Neuronal stem cell (in vitro differentiated cells): ENCODE data around the gene ABHD8.
A peak's percentile ranks its signal among the peaks of the same experiment; 100 is the strongest.

Experiments used
- DNase-seq: peaks from one replicate; pipeline ENCODE4 v3.0.0-alpha.2; 2013; ENCODE audit warnings: low spot score
- H2AFZ ChIP-seq: one replicate; pipeline ENCODE4 v1.6.1; 2013; ENCODE audit warnings: mild to moderate bottlenecking, low read length, inconsistent platforms
- H2AK5ac ChIP-seq: 2 replicates; pipeline ENCODE4 v1.6.1; 2013; ENCODE audit warnings: low read depth, mild to moderate bottlenecking, inconsistent platforms, low read length, moderate library complexity, mixed read lengths
- H2BK120ac ChIP-seq: 2 replicates; pipeline ENCODE4 v1.6.1; 2013; ENCODE audit warnings: low read depth, mild to moderate bottlenecking, inconsistent platforms, low read length, moderate library complexity, mixed read lengths
- H2BK12ac ChIP-seq: one replicate; pipeline ENCODE4 v1.6.1; 2013; ENCODE audit warnings: low read length, inconsistent platforms
- H2BK15ac ChIP-seq: 2 replicates; pipeline ENCODE4 v1.6.1; 2013; ENCODE audit warnings: mild to moderate bottlenecking, low read length, inconsistent platforms, mixed read lengths
- H2BK5ac ChIP-seq: one replicate; pipeline ENCODE4 v1.6.1; 2013; ENCODE audit warnings: inconsistent platforms, mild to moderate bottlenecking, low read length, moderate library complexity
- H3K14ac ChIP-seq: one replicate; pipeline ENCODE4 v1.6.1; 2013; ENCODE audit warnings: low read length, inconsistent platforms
- H3K18ac ChIP-seq: 2 replicates; pipeline ENCODE4 v1.6.1; 2013; ENCODE audit warnings: low read length, inconsistent platforms
- H3K23ac ChIP-seq: 2 replicates; pipeline ENCODE4 v1.6.1; 2013; ENCODE audit warnings: low read depth, mild to moderate bottlenecking, mixed read lengths, low read length, inconsistent platforms; ENCODE audit not compliant: poor library complexity
- H3K27ac ChIP-seq: replicated peaks from 3 replicates; pipeline ENCODE4 v1.5.1; 2013; ENCODE audit warnings: low read length, inconsistent platforms
- H3K27me3 ChIP-seq, 3 experiments: 2 replicates each; pipeline ENCODE4 v1.6.1; 2013; ENCODE audit warnings: low read length in 3 of 3, mild to moderate bottlenecking in 2 of 3, inconsistent platforms in 1 of 3, low read depth in 1 of 3, mixed read lengths in 1 of 3, moderate library complexity in 1 of 3; ENCODE audit not compliant: control insufficient read depth in 3 of 3, insufficient read depth in 3 of 3
- H3K36me3 ChIP-seq, 2 donors: replicated peaks in 1 of 2; 2 replicates each; pipeline ENCODE4 v1.6.1; 2013; ENCODE audit warnings: low read length in 2 of 2; ENCODE audit not compliant: control insufficient read depth in 2 of 2, insufficient read depth in 2 of 2
- H3K4ac ChIP-seq: 2 replicates; pipeline ENCODE4 v1.6.1; 2013; ENCODE audit warnings: inconsistent platforms, mild to moderate bottlenecking, low read length, moderate library complexity
- H3K4me1 ChIP-seq, 2 donors: 1 replicate in 1 of 2; 2 replicates in 1 of 2; pipeline ENCODE4 v1.6.1; 2013; ENCODE audit warnings: low read length in 2 of 2, low read depth in 1 of 2; ENCODE audit not compliant: control insufficient read depth in 2 of 2, insufficient read depth in 1 of 2
- H3K4me2 ChIP-seq: one replicate; pipeline ENCODE4 v1.6.1; 2013; ENCODE audit warnings: mild to moderate bottlenecking, low read length, inconsistent platforms; ENCODE audit not compliant: insufficient read depth, poor library complexity, severe bottlenecking
- H3K4me3 ChIP-seq, 2 donors: 2 replicates each; pipeline ENCODE4 v1.5.1; 2013; ENCODE audit warnings: low read length in 2 of 2, mild to moderate bottlenecking in 2 of 2, inconsistent platforms in 1 of 2, moderate library complexity in 1 of 2
- H3K79me1 ChIP-seq: one replicate; pipeline ENCODE4 v1.6.1; 2013; ENCODE audit warnings: low read depth, mild to moderate bottlenecking, inconsistent platforms, low read length, moderate library complexity
- H3K9ac ChIP-seq: one replicate; pipeline ENCODE4 v1.6.1; 2013; ENCODE audit warnings: mild to moderate bottlenecking, low read depth, low read length, inconsistent platforms; ENCODE audit not compliant: poor library complexity
- H3K9me3 ChIP-seq, 2 donors: replicated peaks in 1 of 2; 2 replicates each; pipeline versions ENCODE3 to v1.6.1; 2013; ENCODE audit warnings: low read length in 2 of 2, mild to moderate bottlenecking in 2 of 2, inconsistent platforms in 1 of 2, low read depth in 1 of 2, mixed read lengths in 1 of 2, moderate library complexity in 1 of 2; ENCODE audit not compliant: control insufficient read depth in 2 of 2, insufficient read depth in 1 of 2
- H4K8ac ChIP-seq: one replicate; pipeline ENCODE4 v1.6.1; 2013; ENCODE audit warnings: low read depth, mild to moderate bottlenecking, inconsistent platforms, low read length, moderate library complexity
- H4K91ac ChIP-seq: one replicate; pipeline ENCODE4 v1.6.1; 2013; ENCODE audit warnings: low read length, low read depth, mild to moderate bottlenecking, inconsistent platforms; ENCODE audit not compliant: poor library complexity
- WGBS, 2 donors: extraction: QIAGEN DNeasy Blood & Tissue Kit; methylation state at CpG; one replicate each; pipeline ENCODE4 v1.1.7; 2013; ENCODE audit warnings: missing lambda C conversion rate in 2 of 2, mixed read lengths in 1 of 2; ENCODE audit not compliant: insufficient read length in 2 of 2, insufficient replicate concordance in 1 of 2; ENCODE audit errors: extremely low coverage in 2 of 2; 5-methylcytosine and 5-hydroxymethylcytosine counted together

The ABHD8 gene

DNA sequence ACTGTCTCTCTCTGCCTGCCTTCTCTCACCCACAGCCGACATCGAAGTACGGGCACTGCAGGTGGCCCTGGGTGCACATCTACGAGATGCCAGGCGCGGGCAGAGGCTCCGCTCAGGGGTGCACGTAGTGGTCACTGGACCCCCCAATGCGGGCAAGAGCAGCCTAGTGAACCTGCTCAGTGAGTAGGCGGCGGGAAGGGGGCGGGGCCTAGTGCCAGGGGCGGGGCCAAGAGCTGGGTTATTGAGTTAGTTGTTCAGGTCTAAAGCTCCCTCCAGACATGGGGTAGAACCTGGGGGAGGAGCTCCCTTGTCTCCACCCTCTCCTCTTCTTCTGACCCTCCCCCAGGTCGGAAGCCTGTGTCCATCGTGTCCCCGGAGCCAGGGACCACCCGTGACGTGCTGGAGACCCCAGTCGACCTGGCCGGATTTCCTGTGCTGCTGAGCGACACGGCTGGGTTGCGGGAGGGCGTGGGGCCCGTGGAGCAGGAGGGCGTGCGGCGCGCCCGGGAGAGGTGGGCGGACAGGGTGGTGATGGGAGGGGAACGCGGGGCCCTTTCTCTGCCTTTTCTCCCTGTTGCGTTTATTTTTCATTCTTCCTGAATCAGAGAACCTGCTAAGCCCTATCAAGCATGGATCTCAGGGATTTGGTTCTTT is 36.0 kb upstream of the ABHD8 start:
- no CpG with 5 or more reads among the region's 34 CpGs for WGBS, 2 donors

DNA sequence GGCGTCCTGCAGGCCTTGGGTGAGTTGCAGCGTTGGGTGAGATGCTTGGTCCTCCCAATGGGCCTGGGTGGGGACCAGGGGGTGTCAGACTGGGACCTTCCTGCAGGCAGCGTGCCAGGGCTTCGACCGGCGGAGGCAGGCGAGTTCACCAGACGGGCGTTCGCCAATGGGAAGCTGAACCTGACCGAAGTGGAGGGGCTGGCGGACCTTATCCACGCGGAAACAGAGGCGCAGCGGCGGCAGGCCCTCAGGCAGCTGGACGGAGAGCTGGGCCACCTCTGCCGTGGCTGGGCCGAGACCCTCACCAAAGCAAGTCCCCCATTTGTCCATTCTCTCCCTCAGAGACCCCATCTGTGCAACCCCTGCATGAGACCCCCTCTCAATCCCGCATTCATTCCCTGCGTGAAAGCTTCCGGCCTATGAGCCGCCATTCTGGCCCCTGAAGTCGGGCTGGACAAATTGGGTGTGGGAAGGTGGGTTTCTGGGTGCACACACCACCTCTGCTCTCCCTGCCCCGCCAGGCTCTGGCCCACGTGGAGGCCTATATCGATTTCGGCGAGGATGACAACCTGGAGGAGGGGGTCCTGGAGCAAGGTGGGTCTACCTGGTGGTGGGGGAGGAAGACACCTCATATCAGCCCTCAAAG is 35.3 kb upstream of the ABHD8 start:
- Histone ChIP-seq H3K79me1 (peaks cover 9% of the 10 kb centered on the region), H2AK5ac (peak overlapping the region; percentile 94), H2BK120ac (no peak overlapping the region), H4K91ac (no peak overlapping the region), H3K23ac (peak overlapping the region; percentile 16), H3K4me1 (peaks cover 15 to 20% of the 10 kb centered on the region in 2 donors), H2BK5ac (no peak overlapping the region), H3K18ac (peak overlapping the region; percentile 5), H3K36me3 (peaks cover 19 to 30% of the 10 kb centered on the region in 2 donors), H2BK15ac (no peak overlapping the region), H4K8ac (no peak overlapping the region), H3K4me2 (peak overlapping the region; percentile 96), H3K27me3 (no peaks in the 10 kb centered on the region), H3K9me3 (no peaks in the 10 kb centered on the region), H3K27ac (no peak overlapping the region), H3K14ac (no peak overlapping the region), H3K4me3 (peak overlapping the region; percentile 76 to 89), H2BK12ac (peak overlapping the region; percentile 30), H3K4ac (peak overlapping the region; percentile 66), H2AFZ (no peak overlapping the region), H3K9ac (peak overlapping the region; percentile 92)
- no CpG with 5 or more reads among the region's 30 CpGs for WGBS, 2 donors
- no peak for DNase-seq

More for the DNA sequence above, 36.0 kb upstream of the ABHD8 start:
- Histone ChIP-seq H3K36me3 (peaks cover 19 to 30% of the 10 kb centered on the region in 2 donors), H2AK5ac (peak overlapping the region; percentile 94), H3K4me3 (peak overlapping the region in 1 of 2 donors; percentile 76), H2BK15ac (no peak overlapping the region), H3K4me1 (peaks cover 13 to 18% of the 10 kb centered on the region in 2 donors), H3K18ac (peak overlapping the region; percentile 71), H3K27me3 (no peaks in the 10 kb centered on the region), H3K27ac (no peak overlapping the region), H2BK5ac (peak overlapping the region; percentile 53), H3K14ac (peak overlapping the region; percentile 56), H3K23ac (no peak overlapping the region), H3K9ac (peak overlapping the region; percentile 60), H4K91ac (no peak overlapping the region), H3K4me2 (peak overlapping the region; percentile 12), H2BK12ac (no peak overlapping the region), H3K4ac (no peak overlapping the region), H2BK120ac (no peak overlapping the region), H4K8ac (no peak overlapping the region), H3K79me1 (peaks cover 9% of the 10 kb centered on the region), H2AFZ (no peak overlapping the region), H3K9me3 (no peaks in the 10 kb centered on the region)
- DNase-seq, result no peak

- Histone ChIP-seq H2AK5ac (peak overlapping the region; percentile 90), H3K4ac (peak overlapping the region; percentile 89), H3K4me1 (peaks cover 15 to 23% of the 10 kb centered on the region in 2 donors), H2AFZ (peak overlapping the region; percentile 88), H3K27me3 (no peaks in the 10 kb centered on the region), H2BK15ac (peak overlapping the region; percentile 67), H4K91ac (no peak overlapping the region), H3K4me2 (peak overlapping the region; percentile 96), H3K4me3 (peak overlapping the region; percentile 76 to 89), H3K9ac (peak overlapping the region; percentile 92), H3K36me3 (peaks cover 23 to 33% of the 10 kb centered on the region in 2 donors), H2BK12ac (peak overlapping the region; percentile 30), H3K27ac (no peak overlapping the region), H3K79me1 (peaks cover 9% of the 10 kb centered on the region), H3K14ac (peak overlapping the region; percentile 63), H4K8ac (no peak overlapping the region), H2BK5ac (no peak overlapping the region), H2BK120ac (peak overlapping the region; percentile 76), H3K18ac (peak overlapping the region; percentile 96), H3K23ac (peak overlapping the region; percentile 16), H3K9me3 (peaks cover 0 to under 1% of the 10 kb centered on the region in 2 donors)
- no peak for DNase-seq
- no CpG with 5 or more reads among the region's 50 CpGs for WGBS, 2 donors
Observed at GRCh38 chr19:17337675-17338432, 34.6 kb upstream of the ABHD8 start.
